Measurements from ENCODE around the gene AGAP3.

AGAP3 gene

GRCh38 chr7:151074817-151075661, 11.2 kb upstream of the AGAP3 start:
- no peak for DNase-seq (ENCODE audit: low read depth in 2 of 2)

- DNase-seq (ENCODE audit: low read depth in 2 of 2) = no peak
Measured at GRCh38 chr7:151075662-151075971, 10.7 kb upstream of the AGAP3 start.

GRCh38 chr7:151075978-151076426, 10.3 kb upstream of the AGAP3 start:
- DNase-seq (ENCODE audit: low read depth in 2 of 2) = no peak

GRCh38 chr7:151076863-151077704, 9.2 kb upstream of the AGAP3 start:
- no peak for DNase-seq (ENCODE audit: low read depth in 2 of 2)

GRCh38 chr7:151077705-151078232, 8.5 kb upstream of the AGAP3 start:
- DNase-seq (ENCODE audit: low read depth in 2 of 2) = no peak

GRCh38 chr7:151078233-151079040, 7.8 kb upstream of the AGAP3 start:
- no peak for DNase-seq (ENCODE audit: low read depth in 2 of 2)

GRCh38 chr7:151079199-151079910, 6.9 kb upstream of the AGAP3 start:
- DNase-seq (ENCODE audit: low read depth in 2 of 2) = no peak

- DNase-seq (ENCODE audit: low read depth in 2 of 2) = no peak
Measured at GRCh38 chr7:151080067-151080521, 6.2 kb upstream of the AGAP3 start.

GRCh38 chr7:151080522-151081169, 5.6 kb upstream of the AGAP3 start, which contains the start of gene FASTK:
TSS of gene FASTK (minus strand) at chr7:151080809. CDS start at chr7:151080766, 43 bp downstream.
- DNase-seq (ENCODE audit: low read depth in 2 of 2) = peak; percentile 75 to 77

- DNase-seq (ENCODE audit: low read depth in 2 of 2) = no peak
Measured at GRCh38 chr7:151081170-151082101, 4.8 kb upstream of the AGAP3 start.

- DNase-seq (ENCODE audit: low read depth in 2 of 2) = no peak
Measured at GRCh38 chr7:151082141-151083070, 3.9 kb upstream of the AGAP3 start.

- DNase-seq (ENCODE audit: low read depth in 2 of 2) = peak; percentile 73 to 75
Measured at GRCh38 chr7:151083071-151083823, 3.0 kb upstream of the AGAP3 start, which contains the start of gene TMUB1. TSS of gene TMUB1 (minus strand) at chr7:151083493. CDS start at chr7:151082563, 930 bp downstream.

GRCh38 chr7:151083824-151084160, 2.5 kb upstream of the AGAP3 start:
- no peak for DNase-seq (ENCODE audit: low read depth in 2 of 2)

- DNase-seq (ENCODE audit: low read depth in 2 of 2) = no peak
Measured at GRCh38 chr7:151085329-151085690, 965 bp upstream of the AGAP3 start.

- no peak for DNase-seq (ENCODE audit: low read depth in 2 of 2)
Measured at GRCh38 chr7:151086802-151087244, 548 bp downstream of the AGAP3 start.

GRCh38 chr7:151087245-151088018, 1.2 kb downstream of the AGAP3 start:
- no peak for DNase-seq (ENCODE audit: low read depth in 2 of 2)
